GM19452 (cell line): ENCODE data around the gene ATXN7L2.
A peak's percentile ranks its signal among the peaks of the same experiment; 100 is the strongest.
"Not testable (repeated sequence)": the region's sequence is repeated elsewhere in the genome, so short reads cannot be mapped to it uniquely, and the experiment has no call there.

Experiments
- ATAC-seq: cut with Tn5 transposase; IDR thresholded peaks from one replicate; pipeline ENCODE4 v1.9.1; 2021; ENCODE audit not compliant: unreplicated experiment

Gene ATXN7L2, protein sequence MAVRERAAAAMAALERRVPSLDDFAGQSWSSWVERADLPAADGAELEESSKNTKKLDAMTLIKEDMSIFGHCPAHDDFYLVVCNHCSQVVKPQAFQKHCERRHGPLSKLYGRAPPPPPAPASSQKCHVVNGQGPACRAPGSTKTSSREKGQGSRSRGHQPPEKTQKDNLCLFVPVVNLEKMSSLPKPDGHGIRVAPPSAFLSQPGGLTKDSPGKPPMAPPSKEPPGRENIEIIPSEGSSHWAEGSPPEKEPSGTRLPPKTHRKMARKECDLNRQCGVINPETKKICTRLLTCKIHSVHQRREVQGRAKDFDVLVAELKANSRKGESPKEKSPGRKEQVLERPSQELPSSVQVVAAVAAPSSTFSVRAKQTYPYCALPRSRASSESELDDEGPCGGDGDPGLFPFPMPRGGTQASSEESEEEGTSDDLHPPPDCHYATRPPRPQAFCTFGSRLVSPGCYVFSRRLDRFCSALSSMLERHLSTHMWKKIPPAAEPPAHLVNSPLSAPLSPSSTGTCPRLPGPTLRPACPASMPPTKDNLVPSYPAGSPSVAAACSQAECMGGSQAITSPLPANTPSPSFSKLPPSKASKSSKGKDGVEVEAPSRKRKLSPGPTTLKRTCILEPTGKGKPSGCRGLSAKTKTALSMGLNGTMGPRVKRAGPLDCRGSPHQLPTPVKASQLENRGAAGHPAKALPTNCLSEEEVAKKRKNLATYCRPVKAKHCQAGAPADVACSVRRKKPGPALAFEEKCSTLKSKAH

DNA sequence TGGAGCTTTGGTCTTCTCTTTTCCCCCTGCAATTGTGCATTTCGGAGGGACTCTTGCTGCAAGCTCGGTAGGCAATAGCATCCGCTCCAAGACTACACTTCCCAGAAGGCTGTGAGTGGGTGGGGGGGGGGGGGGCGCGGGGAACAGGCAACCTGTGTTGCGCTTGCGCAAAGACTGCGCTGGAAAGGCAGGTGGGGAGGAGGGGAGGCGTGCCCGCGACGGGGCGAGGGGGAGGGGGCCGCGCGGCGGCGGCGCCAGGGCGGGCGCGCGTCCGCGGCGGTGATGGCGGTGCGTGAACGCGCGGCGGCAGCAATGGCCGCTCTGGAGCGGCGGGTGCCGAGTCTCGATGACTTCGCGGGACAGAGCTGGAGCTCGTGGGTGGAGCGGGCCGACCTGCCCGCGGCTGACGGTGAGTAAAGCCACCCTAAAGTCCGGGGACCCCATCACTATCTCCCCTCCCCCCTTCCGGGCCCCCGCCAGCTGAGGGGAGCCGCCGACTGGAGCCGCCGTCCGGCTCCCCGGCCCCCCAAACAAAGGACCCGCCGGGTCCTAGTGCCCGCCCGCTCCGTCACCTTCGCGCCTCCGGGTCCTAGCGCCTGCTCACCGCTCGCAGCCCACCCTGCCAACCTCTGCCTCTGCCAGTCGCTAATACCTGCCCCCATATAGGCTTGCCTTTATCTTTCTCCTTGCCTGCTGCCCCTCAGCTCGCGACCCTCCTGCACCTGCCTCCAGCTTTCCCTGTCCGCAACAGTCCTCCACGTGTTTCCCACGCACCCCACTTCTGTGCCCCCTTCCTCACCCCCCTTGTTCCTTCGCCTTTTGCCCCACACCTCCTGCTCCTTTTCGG is at the start of gene ATXN7L2:
ATXN7L2 (plus strand) TSS at position 234 of the 847 bp plus-strand sequence; CDS start at position 283, 49 bp downstream.
- ATAC-seq: peak; percentile 85

GRCh38 chr1:109434484-109434883 is 49.2 kb upstream of the ATXN7L2 start:
- no peak for ATAC-seq

DNA sequence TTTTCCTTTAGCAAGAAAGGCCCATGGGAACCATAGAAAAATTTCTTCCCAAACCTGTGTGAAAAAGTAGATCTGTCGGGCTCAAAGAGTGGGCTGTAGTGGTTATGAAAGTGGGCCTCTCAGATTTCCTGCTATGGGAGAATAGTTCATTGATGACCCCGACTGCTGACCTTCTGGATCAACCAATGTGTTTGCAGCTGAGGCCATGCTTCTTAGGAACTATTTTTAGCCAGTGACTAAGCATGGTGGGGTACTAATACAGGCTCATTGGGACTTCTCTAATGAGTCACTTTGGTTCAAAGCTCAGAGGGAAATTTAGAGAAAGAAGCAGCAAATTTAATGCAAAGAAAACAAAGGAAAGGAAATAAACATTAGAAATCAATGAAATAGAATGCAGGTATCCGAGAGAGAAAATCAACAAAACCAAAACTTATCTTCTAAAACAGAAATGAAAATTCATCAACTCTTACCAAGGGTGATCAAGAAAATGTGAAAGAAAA is 44.9 kb upstream of the ATXN7L2 start:
- no peak for ATAC-seq

DNA sequence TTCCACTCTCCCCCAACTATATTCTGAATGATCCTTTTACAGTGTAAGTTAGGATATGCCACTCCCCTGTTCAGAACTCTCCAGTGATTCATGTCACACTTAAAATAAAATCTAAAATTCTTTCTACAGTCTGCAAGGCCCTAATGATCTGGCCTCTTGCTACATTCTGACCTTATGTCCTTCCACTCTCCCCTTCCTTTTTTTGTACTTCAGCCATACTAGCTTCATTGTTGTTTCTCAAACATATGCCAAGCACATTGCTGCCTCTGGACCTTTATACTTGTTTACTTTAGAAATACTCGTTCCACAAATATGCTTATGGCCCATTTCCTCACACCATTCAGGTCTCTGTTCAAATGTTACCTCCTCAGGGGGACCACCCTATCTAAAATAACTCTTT is 42.6 kb upstream of the ATXN7L2 start:
- ATAC-seq: no peak

DNA sequence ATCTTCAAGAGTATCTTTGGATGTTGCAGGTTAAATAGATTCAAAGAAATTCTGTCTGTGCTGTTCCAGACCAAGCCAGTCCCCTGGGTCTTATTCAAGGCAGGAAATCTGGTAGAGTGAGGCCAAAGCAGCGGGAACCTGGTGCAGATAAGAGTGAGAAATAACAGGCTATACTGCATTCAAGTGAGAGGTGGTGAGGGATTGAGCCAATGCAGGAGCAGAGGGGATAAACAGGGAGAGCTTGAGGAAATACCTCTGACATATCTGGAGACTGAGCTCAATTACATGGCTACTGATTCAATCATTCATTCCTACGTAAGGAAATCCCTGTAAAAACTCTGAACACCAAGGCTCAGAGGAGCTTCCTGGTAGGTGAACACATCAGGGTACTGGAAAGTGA is 40.2 kb upstream of the ATXN7L2 start:
- no peak for ATAC-seq

- no peak for ATAC-seq
Measured at GRCh38 chr1:109444346-109444745, 39.4 kb upstream of the ATXN7L2 start.

- not testable (repeated sequence) for ATAC-seq
Measured at GRCh38 chr1:109445949-109446695, 37.6 kb upstream of the ATXN7L2 start.

DNA sequence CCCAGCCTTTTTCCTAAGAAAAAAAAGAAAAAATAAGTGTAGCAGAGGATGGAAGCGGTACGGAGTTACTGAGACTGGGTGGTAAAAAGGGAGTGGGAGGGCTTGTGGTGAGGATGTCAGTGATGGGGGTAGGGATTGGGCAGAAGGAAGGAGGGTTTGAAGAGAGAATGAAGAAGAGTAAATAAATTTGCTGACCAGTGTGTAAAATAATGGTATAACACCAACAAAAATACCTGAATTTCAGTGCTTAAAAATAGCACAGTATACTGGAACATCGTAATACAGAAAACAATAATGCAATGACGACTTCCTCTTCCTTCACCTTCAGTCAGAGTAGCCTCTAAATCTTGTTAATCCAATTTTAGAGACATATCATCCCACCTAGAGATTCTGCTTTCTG is 36.2 kb upstream of the ATXN7L2 start:
- no peak for ATAC-seq

- no peak for ATAC-seq
Measured at GRCh38 chr1:109454497-109455133, 29.1 kb upstream of the ATXN7L2 start.

GRCh38 chr1:109457819-109458218 is 25.9 kb upstream of the ATXN7L2 start:
- ATAC-seq: no peak

DNA sequence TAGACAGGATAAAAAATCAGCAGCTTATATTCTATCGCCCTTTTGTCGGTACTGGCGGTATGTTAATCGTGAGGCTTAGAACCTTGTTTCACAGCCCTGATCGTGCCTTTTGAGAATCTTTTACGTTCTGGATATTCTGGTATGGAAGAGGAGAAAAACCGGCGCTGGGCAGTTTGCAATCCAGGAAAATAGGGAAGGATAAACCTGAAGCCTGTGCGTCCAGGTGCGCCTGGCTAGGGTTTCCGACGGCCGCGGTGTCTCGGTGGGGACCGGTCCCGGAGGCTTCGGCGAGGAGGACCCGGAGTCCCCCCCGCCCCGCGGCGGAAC is 17.6 kb upstream of the ATXN7L2 start:
- ATAC-seq: no peak

DNA sequence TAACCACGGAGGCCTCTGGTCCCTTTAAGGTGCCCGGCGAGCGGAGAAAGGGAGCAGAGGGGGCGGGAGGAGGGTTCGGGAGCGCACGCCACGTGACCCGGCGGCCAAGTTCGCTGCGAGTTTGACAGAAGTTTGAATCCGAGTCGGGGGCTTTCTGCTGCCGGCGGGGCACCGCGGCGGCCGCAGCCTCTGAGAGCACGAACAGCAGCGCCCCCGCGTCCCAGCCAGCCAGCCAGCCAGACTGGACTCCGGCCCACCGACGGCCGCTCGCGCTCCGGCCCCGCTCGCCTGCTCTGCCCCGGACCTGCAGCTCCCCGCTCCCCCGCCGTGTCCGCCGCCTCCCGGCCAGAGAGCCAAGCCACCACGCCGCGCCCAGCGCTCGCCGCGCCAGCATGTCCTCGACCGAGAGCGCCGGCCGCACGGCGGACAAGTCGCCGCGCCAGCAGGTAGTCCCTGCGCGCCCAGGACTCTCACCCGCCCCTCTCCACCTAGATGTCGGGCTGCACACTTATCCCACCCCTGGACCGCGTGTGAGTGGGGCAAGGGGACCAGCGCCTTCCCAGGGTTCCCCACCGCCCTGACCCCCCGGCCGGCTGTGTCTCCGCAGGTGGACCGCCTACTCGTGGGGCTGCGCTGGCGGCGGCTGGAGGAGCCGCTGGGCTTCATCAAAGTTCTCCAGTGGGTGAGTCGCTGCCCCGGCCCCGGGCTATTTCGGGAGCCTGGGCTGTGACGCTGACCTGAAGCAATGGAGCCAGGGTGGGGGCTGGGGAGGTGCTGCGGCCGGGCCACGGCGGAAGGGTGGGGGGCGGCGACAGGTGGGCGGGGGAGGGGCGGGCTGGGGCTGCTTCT is 17.0 kb upstream of the ATXN7L2 start, which contains the start of gene SYPL2:
SYPL2 (plus strand) TSS at position 95 of the 849 bp plus-strand sequence; CDS start at position 393, 298 bp downstream.
- no peak for ATAC-seq

DNA sequence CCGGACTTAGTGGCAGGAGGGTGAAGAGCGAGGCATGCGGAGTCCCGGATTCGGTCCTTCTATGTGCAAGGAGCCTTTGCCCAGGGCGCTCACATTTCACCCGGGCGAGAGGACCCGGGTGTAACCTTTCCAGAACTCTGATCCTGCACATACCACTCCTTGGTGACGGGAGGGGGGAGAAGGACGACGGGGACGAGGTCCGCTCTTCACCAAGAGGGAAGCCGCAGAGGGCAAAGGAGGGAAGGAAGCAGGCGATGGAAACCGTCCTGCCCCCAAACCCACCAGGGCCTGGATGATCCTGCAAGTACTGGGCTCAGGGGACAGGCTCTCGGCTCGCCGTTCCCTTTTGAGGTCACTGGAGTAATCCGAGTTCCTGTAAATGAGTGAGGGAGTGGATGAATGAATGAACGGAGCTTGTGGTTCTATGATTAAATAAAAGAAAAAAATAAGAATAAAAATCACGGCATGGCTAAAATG is 16.4 kb upstream of the ATXN7L2 start:
- ATAC-seq: no peak

DNA sequence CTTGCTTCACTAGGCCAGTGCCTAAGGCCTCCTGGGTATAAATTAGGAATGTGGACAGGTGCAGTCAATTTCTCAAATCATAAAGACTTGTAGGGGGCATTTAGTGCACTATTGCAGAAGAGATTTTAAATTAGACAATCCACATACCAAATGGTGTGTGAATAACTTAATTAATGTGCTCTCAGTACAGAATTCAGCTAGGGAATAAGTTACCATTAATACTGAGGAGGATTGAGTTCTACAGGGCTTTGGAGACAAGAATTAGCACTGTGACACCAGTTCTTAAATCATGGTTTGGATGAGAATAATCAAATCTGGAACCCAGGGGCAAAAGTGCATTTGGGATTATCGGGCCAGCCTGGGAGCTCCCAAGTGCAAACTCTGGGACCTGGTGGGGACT is 15.6 kb upstream of the ATXN7L2 start:
- no peak for ATAC-seq

DNA sequence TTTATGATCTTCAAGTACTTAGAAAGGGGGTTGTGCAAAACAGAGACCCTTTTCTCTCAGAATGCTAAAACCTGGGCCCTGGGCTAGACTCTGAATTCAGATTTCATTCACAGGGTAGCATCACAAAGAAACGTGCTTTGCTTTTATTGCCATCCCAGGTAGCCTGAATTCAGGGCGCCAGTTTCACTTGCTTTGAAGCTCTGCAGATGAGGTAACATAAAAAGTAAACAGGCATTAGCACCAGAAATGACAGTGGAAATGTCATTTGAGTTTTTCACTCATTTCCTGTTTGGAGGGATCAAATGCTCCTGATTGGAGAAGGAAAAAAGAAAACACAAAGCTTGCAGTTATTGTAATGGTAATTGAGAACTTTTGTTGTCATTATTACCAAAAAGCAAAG is 14.8 kb upstream of the ATXN7L2 start:
- ATAC-seq: no peak

- ATAC-seq: no peak
Measured at GRCh38 chr1:109470245-109470644, 13.5 kb upstream of the ATXN7L2 start.

GRCh38 chr1:109472779-109473178 is 10.9 kb upstream of the ATXN7L2 start:
- no peak for ATAC-seq

GRCh38 chr1:109473284-109474057 is 10.2 kb upstream of the ATXN7L2 start:
- ATAC-seq: not testable (repeated sequence)
